ENCODE measurements around the gene AKAP3.

- TF ChIP-seq, protein P1, sequence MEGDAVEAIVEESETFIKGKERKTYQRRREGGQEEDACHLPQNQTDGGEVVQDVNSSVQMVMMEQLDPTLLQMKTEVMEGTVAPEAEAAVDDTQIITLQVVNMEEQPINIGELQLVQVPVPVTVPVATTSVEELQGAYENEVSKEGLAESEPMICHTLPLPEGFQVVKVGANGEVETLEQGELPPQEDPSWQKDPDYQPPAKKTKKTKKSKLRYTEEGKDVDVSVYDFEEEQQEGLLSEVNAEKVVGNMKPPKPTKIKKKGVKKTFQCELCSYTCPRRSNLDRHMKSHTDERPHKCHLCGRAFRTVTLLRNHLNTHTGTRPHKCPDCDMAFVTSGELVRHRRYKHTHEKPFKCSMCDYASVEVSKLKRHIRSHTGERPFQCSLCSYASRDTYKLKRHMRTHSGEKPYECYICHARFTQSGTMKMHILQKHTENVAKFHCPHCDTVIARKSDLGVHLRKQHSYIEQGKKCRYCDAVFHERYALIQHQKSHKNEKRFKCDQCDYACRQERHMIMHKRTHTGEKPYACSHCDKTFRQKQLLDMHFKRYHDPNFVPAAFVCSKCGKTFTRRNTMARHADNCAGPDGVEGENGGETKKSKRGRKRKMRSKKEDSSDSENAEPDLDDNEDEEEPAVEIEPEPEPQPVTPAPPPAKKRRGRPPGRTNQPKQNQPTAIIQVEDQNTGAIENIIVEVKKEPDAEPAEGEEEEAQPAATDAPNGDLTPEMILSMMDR (IDR thresholded peaks at IDR 0.05) = no peak
- TF ChIP-seq POLR2A (IDR thresholded peaks at IDR 0.05) = no peak
Measured at GRCh38 chr12:4643747-4644146, 5.1 kb downstream of the AKAP3 start.

All from thyroid gland (tissue), 4 donors.